CD4-positive, alpha-beta T cell treated with Interleukin-17A for 1 hour (primary cell): Measurements from ENCODE around the gene CCDC184.
"Not testable (repeated sequence)": the region's sequence is repeated elsewhere in the genome, so short reads cannot be mapped to it uniquely, and the experiment has no call there.

ENCODE experiments used
- DNase-seq: peaks from one replicate; pipeline ENCODE4 v3.0.0-alpha.2; 2020

Gene CCDC184

DNA sequence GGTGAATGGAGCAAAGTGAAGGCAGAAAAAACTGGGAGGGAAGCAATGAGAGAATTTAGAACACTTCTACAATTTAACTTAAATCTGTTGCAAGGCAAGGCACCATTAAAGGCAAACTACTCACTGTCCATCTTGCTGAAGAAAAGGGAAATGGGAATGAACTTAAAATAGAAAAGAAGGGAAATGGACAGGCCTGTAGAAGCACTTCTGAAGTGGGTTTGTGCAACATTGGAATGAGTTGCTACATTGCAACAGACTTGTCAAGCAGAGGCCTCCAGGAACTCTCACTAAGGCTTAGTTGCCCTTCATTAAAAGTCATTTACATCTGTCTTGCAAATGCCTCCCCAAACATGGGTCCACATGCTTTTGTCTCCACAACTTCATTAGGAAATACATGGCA is 33.3 kb downstream of the CCDC184 start:
- DNase-seq = no peak

DNA sequence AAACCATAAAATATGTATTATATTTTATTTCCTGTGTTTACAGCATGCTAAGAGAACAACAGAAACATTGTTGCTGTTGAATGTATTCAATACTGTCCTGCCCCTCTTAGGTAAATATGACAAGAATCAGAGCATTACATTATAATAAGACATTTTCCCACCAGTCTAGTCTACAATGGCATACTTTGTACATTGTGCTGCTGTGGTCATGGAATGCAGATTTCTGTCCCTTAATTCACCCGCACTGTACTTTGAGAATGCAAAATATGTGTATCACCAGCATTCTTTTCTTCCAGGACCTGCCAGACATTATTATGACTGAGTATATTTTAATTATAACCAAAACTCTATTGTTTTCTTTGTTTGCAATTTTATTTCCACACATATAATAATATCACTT is 36.2 kb downstream of the CCDC184 start:
- no peak for DNase-seq

DNA sequence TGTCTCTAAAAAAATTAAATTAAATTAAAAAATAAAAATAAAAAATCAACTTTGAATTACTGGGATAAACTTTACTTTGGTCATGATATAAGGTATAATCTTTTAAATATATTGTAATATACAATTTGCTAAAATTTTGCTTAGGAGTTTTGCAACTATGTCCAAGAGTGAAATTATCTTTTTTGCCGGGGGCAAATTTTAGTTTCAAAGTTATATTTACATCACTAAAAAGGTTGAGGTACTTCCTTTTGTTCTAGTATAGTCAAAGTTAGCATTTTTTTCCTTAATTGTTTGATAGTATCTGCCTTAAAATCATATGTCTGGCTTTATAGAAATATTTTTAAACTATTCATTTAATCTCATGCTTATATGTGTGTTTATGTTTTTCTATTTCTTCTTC is 37.3 kb downstream of the CCDC184 start:
- DNase-seq = no peak

GRCh38 chr12:48221645-48222044 is 38.2 kb downstream of the CCDC184 start:
- no peak for DNase-seq

DNA sequence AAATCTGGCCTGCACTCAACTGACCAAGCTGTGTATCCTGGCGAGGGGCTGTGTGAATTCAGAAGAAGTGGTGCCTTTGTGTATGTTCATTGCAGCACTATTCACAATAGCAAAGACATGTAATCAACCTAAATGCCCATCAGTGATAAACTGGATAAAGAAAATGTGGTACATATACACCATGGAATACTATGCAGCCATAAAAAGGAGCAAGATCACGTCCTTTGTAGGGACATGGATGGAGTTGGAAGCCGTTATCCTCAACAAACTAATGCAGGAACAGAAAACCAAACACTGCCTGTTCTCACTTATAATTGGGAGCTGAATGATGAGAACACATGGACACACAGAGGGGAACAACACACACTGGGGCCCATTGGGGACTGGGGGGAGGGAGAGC is 41.1 kb downstream of the CCDC184 start:
- not testable (repeated sequence) for DNase-seq

GRCh38 chr12:48231169-48231958 is 47.9 kb downstream of the CCDC184 start:
- not testable (repeated sequence) for DNase-seq
